NOMO-1 treated with dmso at 0.1 percent for 144 hours (cell line): ENCODE data around the gene AJM1.
"Not testable (repeated sequence)": the region's sequence is repeated elsewhere in the genome, so short reads cannot be mapped to it uniquely, and the experiment has no call there.

ENCODE experiments used
- DNase-seq: peaks from one replicate; lab custom pipeline; 2025; ENCODE audit not compliant: unreplicated experiment; lab: John Stamatoyannopoulos, UW

AJM1 gene

DNA sequence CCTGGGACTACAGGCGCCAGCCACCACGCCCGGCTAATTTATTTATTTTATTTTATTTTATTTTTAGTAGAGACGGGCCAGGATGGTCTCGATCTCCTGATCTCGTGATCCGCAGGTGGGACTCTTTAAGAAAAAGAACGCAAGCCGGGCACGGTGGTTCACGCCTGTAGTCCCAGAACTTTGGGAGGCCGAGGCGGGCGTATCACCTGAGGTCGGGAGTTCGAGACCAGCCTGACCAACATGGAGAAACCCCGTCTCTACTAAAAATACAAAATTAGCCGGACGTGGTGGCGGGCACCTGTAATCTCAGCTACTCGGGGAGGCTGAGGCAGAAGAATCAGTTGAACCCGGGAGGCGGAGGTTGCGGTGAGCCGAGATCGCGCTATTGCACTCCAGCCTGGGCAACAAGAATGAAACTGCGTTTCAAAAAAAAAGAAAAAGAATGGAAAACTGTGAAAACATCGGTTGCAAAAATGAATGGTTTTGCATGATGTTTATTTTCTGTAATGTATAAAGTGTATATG is 24.7 kb downstream of the AJM1 start:
- not testable (repeated sequence) for DNase-seq

DNA sequence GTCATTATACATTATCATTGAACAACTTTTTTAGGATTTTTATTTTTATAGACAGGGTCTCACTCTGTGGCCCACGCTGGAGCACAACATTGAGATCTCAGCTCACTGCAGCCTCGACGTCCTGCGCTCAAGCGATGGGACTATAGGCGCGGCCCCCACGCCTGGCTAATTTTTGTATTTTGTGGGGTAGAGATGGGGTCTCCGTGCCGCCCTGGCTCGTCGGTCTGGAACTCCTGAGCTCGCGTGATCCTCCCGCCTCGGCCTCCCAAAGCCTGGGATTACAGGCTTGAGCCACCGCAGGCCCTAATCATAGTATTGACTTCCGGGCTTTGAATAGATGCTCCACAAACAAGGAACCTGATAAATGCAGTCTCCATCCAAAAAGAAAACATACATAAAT is 25.2 kb downstream of the AJM1 start:
- DNase-seq, result no peak

DNA sequence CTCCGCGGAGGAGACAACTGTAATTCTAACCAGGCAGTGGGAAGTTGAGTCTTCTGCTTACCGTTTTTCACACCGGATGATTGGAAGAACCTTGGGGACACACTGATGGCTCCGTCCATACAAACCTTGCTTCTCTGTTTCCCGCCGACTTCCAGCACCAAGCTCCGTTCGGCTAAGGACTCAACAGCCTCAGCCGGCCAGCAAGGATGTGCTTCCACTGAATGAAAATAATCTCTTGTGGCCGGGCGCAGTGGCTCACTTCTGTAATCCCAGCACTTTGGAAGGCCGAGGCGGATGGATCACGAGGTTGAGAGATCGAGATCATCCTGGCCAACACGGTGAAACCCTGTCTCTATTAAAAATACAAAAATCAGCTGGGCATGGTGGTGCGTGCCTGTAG is 25.6 kb downstream of the AJM1 start:
- DNase-seq, result no peak

DNA sequence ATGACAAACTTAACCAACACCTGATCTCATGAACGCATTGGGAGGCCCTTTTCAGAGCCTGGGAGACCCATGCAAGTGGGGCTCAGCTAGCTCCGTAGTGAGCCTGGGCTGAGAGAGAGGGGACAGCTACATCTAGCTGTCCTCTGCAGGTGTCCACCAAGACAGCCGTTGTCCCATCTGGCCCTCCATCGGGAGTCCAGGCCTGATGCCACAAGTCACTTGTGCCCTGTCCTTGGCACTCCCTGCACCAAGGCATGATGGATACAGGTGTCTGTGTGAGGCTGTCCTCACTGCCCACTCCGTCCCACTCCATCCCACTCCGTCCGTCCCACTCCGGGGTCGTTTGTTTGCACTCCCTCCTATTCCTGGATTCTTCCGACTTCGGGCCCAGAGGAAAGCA is 26.4 kb downstream of the AJM1 start:
- DNase-seq, result no peak

DNA sequence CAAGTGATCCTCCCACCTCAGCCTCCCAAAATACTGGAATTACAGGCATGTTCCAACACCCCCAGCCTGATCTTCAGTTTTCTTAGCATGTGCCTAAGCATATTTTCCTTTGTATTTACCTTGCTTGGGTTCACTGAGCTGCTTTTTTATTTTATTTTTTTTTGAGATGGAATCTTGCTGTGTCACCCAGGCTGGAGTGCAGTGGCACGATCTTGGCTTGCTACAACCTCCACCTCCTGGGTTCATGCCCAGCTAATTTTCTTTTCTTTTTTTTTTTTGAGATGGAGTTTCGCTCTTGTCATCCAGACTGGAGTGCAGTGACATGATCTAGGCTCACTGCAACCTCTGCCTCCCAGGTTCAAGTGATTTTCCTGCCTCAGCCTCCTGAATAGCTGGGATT is 27.3 kb downstream of the AJM1 start:
- not testable (repeated sequence) for DNase-seq

DNA sequence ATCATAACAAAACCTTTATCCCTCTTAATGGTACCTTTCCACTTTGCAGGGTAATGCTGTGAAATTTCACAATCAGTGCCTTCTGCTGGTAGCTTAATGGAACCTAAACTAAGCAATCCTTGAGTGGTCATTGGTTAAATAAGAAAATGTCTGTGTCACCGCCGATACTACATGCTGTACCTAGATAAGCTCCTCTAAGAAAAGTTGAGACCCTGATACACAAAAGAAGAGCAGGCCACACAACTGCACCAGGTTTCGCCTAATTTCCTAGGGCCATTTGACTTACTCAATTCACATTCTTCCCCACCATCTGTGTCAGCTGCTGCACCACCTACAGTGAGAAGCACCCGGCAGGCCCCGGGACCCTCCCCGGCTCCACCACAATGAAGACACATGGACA is 32.9 kb downstream of the AJM1 start:
- no peak for DNase-seq

DNA sequence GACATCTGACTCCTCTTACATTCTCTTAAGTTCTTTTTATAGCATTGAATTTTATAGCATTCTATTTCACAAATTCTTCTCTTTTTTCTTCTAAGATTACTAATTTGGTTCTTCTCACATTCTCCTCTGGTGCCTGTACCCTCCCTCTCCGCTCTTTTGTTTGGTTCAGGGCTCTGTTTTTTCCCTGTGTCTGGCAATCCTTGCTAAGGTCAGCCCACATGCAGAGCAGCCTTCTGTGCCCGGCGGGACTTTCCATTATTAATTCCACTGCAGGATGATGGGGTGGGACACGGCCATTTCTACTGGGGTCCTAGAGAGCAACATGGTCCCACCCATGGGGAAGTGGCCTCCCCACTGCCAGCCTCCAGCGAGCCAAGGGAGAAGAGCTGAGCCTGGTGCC is 34.2 kb downstream of the AJM1 start:
- no peak for DNase-seq

DNA sequence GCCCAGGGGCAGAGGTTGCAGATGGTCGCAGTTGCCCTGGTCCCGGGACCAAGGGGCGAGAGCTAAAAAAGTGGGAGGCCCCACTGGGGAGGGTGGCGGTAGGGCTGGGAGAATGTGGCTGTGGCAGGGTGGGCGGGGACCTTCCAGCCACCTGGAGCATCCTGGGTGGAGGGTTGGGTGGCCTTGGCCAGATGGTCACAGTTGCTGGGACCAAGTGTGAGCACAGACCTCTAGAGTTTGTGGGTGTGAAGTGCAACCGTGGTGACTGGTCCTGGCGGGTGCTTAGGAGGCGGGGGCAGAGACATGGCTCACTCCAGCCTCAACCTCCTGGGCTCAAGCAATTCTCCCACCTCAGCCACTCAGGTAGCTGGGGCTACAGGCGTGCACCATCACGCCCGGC is 38.4 kb downstream of the AJM1 start:
- no peak for DNase-seq

DNA sequence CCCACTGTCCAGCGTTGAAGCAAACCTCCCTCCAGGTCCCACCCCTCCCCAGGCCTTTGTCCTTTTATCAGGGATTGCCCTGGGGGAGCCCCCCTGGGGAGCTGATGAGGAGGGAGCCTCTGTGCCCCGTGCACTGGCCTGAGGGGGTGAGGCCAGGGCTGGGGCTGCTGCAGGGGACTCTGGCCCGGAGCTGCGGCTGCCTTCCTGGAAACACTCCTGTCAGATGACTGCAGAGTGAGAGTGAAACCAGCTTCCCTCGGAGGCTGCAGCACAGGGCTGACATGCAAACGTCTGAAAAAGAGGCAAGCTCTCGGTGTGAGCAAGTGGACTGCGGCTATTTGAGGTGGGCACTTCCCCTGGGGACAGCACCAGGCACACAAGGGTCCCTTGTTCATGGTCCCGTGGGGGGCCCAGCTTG is 39.4 kb downstream of the AJM1 start:
- DNase-seq, result no peak

DNA sequence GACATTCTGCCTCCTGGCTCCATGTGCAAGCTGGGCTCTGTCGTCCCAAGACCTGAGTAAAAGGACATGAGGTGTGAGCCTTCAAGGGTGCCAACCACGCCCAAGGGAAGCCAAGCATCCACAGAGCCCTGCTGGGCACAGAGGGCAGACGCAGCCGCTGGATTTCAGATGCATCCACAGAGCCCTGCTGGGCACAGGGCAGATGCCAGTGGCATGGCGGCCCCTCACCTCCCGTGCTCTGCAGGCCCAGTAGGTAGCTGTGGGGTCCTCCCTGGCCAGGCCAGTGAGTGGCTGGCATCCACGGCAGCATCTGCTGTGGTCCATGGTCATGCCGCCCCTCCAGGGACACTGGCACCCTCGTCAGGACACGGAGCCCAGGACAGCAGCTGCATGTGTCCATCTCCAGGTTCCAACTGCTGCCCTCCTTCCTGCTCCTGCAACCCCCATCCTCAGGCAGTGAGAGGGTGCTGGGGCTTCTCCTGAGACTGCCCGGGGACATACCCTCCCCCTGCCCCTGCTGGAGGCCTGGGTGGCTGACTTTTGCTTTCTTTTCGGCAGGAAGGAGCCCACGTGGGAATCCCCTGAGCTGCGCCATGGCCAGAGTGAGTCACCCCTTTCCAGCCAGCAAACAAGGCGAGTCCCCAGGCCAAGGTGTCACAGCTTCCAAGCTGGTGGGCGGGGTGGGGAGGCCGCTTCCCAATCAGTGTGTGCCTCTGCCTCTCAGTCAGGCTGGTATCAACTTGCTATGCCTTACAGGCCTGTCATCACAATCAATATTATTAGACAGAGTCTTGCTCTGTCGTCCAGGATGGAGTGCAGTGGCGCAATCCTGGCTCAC is 40.0 kb downstream of the AJM1 start:
- DNase-seq, result peak; percentile 15

DNA sequence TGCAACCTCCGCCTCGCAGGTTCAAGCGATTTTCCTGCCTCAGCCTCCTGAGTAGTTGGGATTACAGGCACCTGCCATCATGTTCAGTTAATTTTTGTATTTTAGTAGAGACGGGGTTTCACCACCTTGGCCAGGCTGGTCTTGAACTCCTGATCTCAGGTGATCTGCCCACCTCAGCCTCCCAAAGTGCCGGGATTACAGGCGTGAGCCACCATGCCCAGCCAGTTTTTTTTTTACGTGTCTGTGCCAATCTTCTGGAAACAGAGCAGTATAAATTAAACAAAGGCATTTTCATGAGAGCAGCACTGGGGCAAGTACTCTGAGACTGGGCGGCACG is 40.6 kb downstream of the AJM1 start:
- not testable (repeated sequence) for DNase-seq

DNA sequence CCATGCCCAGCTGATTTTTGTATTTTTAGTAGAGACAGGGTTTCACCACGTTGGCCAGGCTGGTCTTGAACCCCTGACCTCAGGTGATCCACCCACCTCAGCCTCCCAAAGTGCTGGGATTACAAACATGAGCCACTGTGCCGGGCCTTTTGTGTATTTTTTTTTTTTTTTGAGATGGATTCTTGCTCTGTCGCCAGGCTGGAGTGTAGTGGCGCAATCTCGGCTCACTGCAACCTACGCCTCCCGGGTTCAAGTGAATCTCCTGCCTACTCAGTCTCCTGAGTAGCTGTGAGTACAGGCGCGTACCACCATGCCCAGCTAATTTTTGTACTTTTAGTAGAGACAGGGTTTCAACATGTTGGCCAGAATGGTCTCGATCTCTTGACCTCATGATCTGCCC is 41.4 kb downstream of the AJM1 start:
- not testable (repeated sequence) for DNase-seq

DNA sequence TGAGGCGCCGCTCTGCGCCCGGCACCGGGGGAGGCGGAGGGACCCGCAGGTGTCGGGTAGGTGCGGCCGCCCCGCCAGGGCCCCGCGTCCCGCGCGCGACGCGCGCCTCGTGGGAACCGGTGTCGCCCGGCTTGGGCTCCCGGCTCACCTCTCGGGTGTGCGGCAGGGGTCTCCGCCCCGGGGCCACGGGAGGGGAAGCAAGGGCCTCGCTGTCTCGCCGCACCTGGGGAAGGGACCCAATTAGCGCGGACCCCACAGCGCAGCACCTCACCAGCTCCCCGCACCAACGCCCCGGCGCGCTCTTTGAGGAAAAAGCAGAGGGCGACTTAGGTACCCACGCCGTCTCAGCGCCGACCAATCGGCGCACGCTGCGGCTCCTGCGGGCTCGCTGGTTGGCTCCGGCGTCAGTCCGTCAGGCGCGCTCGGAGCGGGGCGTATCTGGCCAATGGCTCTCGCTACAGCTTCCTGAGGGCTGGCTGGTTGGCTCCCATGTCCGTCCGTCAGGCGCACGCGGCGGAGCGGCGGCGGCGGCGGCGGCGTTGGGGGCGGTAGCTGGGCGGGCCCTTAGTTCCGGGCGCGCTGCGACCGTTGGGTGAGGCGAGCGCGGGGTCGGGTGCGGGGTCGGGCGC is 43.8 kb downstream of the AJM1 start, which contains the start of gene TRAF2:
TRAF2 (plus strand) TSS at position 567 of the 629 bp plus-strand sequence. CDS start 12,225 bp downstream, outside the sequence.
- peak; percentile 100 for DNase-seq

DNA sequence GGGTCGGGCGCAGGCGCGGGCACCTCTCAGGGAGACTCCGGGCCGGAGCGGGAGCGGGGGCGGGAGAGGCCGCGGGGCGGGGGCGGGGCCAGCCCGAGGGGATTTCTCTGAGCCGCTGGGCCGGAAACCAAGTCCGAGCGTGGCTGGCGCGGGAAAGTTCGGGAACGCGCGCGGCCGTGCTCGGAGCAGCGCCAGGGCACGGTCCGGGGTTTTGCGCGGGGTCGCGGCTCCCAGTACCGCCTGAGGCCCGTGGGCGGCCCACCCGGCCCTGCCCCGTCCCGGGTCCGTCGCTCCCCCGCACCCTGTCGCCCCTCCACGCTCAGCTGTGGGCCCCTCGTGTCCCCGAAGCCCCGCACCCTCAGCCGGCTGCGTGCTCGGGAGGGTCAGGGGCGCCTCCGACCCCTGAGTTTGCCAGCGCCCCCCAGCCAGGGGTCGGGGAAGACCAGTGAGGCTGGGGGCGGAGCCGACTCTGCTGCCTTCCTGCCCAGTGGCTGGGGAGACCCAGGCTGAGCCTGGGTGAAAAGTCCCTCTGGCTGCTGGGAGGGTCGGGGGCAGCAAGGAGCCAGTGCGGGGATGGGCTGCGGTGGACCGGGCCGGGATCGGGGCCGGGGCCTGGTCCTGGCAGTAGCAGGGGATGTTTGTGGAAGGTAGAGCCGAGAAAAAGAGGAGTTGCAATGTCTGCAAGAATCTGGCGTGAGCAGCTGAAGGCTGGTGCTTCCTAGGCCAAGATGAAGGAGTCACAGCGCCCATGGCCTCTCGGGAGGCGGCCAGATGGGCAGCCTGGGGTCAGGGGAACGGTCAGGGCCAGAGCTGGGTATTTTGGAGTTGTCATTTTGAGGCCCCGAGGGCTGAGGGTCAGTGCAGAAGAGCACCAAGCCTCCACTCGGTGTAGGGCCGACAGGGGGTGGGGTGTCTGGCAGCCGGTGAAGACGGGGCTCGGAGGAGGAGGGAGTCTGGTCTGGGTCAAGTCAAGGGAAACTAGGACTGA is 44.6 kb downstream of the AJM1 start:
- DNase-seq, result no peak

DNA sequence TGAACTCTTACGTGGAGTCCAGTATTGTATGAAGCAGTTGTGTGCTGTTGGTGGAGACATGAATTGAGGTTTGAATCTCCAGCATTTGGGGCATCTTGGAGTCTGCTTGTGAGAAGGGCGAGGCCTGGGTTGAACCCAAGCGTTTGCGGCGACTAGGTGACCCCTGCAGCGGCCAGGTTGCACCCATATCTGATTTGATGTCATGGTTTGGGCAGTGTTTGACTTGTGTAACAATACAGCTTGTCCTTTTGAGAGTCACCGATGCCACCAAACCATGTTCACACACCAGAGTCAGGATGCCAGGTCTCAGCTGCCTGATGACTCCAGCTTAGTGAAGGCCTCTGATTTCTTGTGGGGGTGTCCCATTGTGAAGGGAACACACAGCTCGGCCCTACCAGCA is 46.2 kb downstream of the AJM1 start:
- DNase-seq, result no peak

DNA sequence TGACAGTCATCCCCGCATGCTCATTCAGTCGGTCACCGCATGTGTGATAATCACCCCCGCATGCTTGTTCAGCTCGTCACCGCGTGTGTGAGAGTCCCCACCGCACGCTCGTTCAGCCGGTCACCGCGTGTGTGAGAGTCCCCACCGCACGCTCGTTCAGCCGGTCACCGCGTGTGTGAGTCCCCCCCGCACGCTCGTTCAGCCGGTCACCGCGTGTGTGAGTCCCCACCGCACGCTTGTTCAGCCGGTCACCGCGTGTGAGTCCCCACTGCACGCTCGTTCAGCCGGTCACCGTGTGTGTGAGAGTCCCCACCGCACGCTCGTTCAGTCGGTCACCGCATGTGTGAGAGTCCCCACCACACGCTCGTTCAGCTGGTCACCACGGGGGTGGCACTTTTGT is 47.6 kb downstream of the AJM1 start:
- no peak for DNase-seq

DNA sequence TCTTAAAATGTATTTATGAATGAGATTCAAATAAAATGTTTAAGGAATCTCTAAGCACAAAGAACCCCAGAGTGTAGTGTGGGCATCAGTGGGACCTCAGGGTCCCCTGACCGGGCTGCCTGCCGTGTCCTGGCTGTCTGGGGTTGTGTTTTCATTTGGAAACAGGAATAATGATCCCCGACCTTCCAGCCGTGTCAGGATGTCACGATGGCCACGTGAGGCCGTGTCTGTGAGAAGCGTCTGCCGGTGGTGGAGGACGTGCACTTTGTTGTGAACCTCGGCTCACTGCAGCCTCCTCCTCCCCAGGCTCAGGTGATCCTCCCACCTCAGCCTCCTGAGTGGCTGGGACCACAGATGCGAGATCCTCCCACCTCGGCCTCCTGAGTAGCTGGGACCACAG is 48.4 kb downstream of the AJM1 start:
- no peak for DNase-seq
